ENCODE data around the gene TMEM150B. TPM values are rescaled to one million over a fixed set of nuclear protein-coding genes. Genes with fewer than 3 reads are reported as not detected.

The TMEM150B gene
- total and polyA plus RNA-seq, 2 of the 13 experiments (the other 11 are each of a cell fraction or from before 2014, with no cell fraction given) = 1.3 to 1.8 TPM

DNA sequence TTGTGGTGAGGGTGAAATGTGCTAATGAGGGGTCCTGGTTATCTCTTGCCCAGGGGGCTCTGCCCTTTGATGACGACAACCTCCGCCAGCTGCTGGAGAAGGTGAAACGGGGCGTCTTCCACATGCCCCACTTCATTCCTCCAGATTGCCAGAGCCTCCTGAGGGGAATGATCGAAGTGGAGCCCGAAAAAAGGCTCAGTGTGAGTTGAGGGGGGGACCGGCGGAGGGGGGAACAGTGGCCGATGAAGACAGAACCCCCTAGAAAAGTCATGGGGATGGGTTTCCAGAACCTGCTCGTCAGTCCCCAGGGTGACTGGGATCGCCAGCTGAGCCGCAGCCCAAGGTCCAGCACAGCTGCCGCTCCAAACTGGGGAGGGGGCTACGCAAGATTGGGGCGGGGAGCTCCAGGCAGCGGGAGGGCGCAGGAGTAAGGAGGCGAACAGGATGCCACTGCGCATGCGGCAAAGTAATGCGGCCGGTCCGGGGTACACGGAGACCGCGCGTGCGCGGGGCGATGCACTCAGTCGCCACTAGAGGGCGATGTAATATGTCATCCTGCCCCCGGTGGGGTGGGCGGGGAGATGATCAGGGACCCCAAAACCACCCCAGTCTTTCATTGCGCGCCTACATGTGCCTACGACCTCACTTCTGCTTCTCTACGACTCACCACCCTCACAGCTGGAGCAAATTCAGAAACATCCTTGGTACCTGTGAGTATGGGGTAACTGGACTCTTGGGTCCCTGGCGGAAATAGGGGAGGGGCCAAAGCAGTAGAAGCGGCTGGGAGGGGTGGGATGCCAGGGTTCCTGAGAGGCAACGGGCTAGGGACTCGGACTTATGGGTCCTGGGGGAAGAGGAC lies 23.5 kb downstream of the TMEM150B start (continued):
- TF ChIP-seq ZNF770 (CRISPR knock-in tag; IDR thresholded peaks at IDR 0.05) (no peak), YEATS4 (CRISPR knock-in tag; IDR thresholded peaks at IDR 0.05; ENCODE audit: borderline replicate concordance) (peak; percentile 53; the same call in 1 of the 2 replicates), ZNF766 (CRISPR knock-in tag; IDR thresholded peaks at IDR 0.05; ENCODE audit: borderline replicate concordance) (no peak), SRSF1 (optimal IDR thresholded peaks at IDR 0.05; ENCODE audit: low read depth, low read length) (peak; percentile 27), RFXAP (CRISPR knock-in tag; IDR thresholded peaks at IDR 0.05; ENCODE audit: borderline replicate concordance) (no peak), ZNF773 (CRISPR knock-in tag; IDR thresholded peaks at IDR 0.05; ENCODE audit: borderline replicate concordance) (no peak), MIER2 (CRISPR knock-in tag; IDR thresholded peaks at IDR 0.05) (no peak), SMARCC2 (IDR thresholded peaks at IDR 0.05) (no peak), ZFP41 (CRISPR knock-in tag; IDR thresholded peaks at IDR 0.05; ENCODE audit: borderline replicate concordance) (no peak), HNF4G (IDR thresholded peaks at IDR 0.05; ENCODE audit: borderline replicate concordance, low read depth, low read length) (no peak), HNF4G (CRISPR knock-in tag; IDR thresholded peaks at IDR 0.05; ENCODE audit: borderline replicate concordance, low read depth) (no peak), ZNF263 (CRISPR knock-in tag; IDR thresholded peaks at IDR 0.05) (no peak), TFDP2 (CRISPR knock-in tag; IDR thresholded peaks at IDR 0.05) (no peak), NCOA2 (CRISPR knock-in tag; IDR thresholded peaks at IDR 0.05) (no peak), TFAP4 (IDR thresholded peaks at IDR 0.05; ENCODE audit: borderline replicate concordance, low read depth) (no peak)
- TF ChIP-seq, protein P1, sequence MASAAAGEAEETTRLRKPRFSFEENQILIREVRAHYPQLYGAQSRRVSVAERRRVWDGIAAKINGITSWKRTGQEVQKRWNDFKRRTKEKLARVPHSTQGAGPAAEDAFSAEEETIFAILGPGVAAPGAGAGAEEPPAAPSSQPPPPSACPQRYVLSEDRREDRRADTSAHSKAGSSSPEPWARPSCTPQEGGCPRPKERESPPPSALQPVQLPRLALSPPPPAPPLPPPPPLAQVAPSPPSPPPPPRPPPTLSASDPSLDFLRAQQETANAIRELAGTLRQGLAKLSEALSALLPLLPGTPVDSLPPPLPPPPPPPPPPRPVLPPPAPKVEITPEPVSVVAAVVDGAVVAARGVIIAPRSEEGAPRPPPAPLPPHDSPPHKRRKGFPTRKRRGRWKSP (CRISPR knock-in tag; IDR thresholded peaks at IDR 0.05) = no peak

Data from HepG2 (cell line).